HG03571 (cell line): ENCODE results near the gene ZNF569.
"Not testable (repeated sequence)": the region's sequence is repeated elsewhere in the genome, so short reads cannot be mapped to it uniquely, and the experiment has no call there.

Experiments
- ATAC-seq: cut with Tn5 transposase; IDR thresholded peaks from one replicate; pipeline ENCODE4 v1.9.1; 2021; ENCODE audit not compliant: unreplicated experiment

Gene ZNF569

DNA sequence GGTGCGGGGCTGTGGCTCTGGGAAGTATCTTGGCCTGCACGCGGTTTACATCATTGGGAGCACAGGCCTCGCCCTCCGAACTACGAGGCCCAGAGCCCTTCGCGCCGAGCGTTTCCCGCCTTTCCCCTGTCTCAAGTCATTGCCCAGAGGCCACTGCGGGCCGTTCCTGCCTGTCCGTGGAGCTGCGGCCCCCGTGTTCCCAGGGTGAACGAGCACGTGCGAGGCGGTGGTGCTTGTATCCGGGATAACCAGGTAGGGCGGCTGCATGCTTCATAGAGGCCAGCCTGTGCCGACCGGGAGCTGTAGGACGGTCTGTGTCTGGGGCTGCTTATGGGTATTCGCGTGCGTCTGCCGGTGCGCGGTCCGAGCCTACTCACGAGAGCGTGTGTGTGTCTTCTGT is 63.8 kb downstream of the ZNF569 start:
- no peak for ATAC-seq

GRCh38 chr19:37401078-37401477 is 66.2 kb downstream of the ZNF569 start:
- no peak for ATAC-seq

GRCh38 chr19:37391399-37391798 is 75.8 kb downstream of the ZNF569 start:
- ATAC-seq: not testable (repeated sequence)

GRCh38 chr19:37389234-37389633 is 78.0 kb downstream of the ZNF569 start:
- no peak for ATAC-seq

- peak; percentile 93 for ATAC-seq
Measured at GRCh38 chr19:37370880-37371661, 96.2 kb downstream of the ZNF569 start, which contains the start of gene ZNF527. ZNF527 (plus strand) TSS chr19:37371099; CDS start chr19:37374199, 3,100 bp downstream.

GRCh38 chr19:37370386-37370879 is 96.8 kb downstream of the ZNF569 start:
- not testable (repeated sequence) for ATAC-seq

DNA sequence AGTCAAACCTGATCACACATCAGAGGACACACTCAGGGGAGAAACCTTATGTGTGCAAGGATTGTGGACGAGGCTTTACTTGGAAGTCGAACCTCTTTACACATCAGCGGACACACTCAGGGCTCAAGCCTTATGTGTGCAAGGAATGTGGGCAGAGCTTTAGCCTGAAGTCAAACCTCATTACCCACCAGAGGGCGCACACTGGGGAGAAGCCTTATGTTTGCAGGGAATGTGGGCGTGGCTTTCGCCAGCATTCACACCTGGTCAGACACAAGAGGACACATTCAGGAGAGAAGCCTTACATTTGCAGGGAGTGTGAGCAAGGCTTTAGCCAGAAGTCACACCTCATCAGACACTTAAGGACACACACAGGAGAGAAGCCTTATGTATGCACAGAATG is 104.5 kb downstream of the ZNF569 start:
- no peak for ATAC-seq

- no peak for ATAC-seq
Measured at GRCh38 chr19:37361994-37362393, 105.2 kb downstream of the ZNF569 start.
